Suprapubic skin (tissue), 4 donors: Measurements from ENCODE around the gene EVA1B.

Source experiments
- POLR2A ChIP-seq, 2 donors: fragments of 450-650 bp; IDR thresholded peaks; one replicate each; pipeline ENCODE4 v1.6.1; 2017; ENCODE audit warnings: antibody characterized with exemption in 2 of 2, mild to moderate bottlenecking in 2 of 2, moderate library complexity in 2 of 2
- POLR2AphosphoS5 ChIP-seq, 3 donors: sonication (generic); formaldehyde crosslinking; IDR thresholded peaks; one replicate each; pipeline ENCODE4 v1.6.1; 2017; ENCODE audit warnings: antibody characterized with exemption in 3 of 3

DNA sequence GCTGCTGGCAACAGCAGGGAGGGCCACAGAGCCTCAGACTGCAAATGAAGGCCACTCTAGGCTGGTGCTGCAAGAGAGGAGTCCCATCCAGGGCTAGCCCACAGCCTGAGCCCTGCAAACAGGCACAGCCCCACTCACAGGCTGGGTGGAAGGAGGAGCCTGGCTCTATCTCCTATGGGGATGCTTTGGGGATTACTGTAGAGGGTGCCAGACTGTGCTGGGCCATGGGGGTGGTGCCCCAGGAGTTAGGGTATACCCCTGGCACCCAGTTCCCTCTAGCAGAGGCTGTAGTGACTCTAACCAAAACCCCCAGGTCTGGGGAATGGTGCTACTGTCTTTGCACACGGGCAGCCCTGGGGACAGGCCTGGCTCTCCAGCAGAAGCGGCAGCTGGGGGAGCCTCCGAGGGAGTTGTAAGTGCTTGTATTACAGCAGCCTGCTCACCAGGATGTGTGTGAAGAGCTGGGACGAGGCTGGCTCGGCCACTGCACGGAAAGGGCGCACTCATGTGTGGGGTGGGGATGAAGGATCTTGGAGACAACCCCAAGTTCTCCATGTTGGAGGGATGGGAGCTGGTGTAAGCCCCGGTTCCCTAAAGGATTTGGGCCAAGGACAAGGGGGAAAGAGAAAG, 23.4 kb upstream of the EVA1B start:
- no peak for TF ChIP-seq POLR2AphosphoS5 (IDR thresholded peaks at IDR 0.05)
- no peak for TF ChIP-seq POLR2A (IDR thresholded peaks at IDR 0.05)
